ENCODE data around the gene AHCYL2. TPM values are rescaled to one million over a fixed set of nuclear protein-coding genes. Genes with fewer than 3 reads are reported as not detected.

Gene AHCYL2
- total RNA-seq, 1 experiment from 2014 or later = 17.0 TPM

DNA sequence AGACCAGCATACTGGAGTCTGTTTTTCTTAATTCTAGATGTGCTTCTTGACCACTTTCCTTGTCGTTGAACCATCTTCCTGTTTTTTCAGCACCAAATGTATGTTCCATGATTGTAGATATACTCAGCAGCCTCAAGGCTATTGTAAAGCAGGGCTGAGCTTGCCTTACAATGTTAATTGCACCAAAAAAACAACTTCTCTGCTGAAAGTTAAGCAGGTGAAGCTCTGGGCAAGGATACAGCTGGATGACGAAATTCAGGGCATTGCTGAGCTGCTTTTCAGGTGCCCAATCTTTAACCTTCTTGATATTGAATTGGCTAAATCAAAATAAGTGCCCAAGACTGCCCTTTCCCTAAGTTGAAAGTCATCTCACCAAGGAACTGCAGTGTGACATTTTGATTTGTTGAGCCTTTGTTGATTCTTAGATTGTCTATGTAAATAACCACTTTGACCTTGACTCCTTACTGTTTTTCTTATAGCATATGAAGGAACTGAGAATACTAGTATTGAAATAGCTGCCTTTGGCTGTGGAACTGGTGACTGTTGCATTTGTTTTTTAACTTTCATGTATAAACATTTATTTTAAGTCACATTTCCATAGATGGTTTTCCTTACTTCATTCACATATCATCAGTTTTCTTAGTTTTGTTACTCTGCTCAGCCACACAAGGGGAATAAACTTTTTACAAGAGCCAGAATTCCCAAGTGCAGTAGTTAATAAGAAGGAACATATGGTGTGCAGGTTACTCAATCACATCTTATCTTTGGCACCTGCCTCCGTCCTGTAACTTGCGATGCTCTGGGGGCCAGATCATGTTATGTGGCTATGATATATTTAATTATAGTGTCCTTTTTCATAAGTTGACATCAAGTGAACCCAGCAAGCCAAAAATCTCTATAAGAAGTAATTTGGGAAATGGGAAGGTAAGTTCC is 3.1 kb downstream of the AHCYL2 start:
- peaks cover 9 to 24% of the 10 kb centered on the region in 2 experiments; a peak in 3 of 4 replicates for H3K4me1 ChIP-seq (ENCODE audit: control insufficient read depth in 1 of 2, insufficient read depth in 2 of 2, low read length in 2 of 2)
- no peaks in the 10 kb centered on the region for H3K9me3 ChIP-seq (ENCODE audit: control insufficient read depth in 1 of 2, insufficient read depth in 1 of 2, low read depth in 1 of 2, low read length in 2 of 2)
- no peak overlapping the region for H3K27ac ChIP-seq (ENCODE audit: low read depth, low read length)
- no peak for DNase-seq (ENCODE audit: low read depth, low spot score)
- H2AFZ ChIP-seq (ENCODE audit: low read depth, low read length, poor library complexity, severe bottlenecking) = no peak overlapping the region
- ChIA-PET RAD21 (ENCODE audit: low non-redundant PET in 1 of 2, low total read pairs in 2 of 2, uncharacterized antibody in 2 of 2, unreplicated experiment in 2 of 2) (interaction anchor here in 1 of 2 experiments (0.5 to 0.7 kb wide), 2 partner anchors 8 to 101 kb away, joined by 3 to 4 read pairs; no protein-coding TSS in a partner anchor), POLR2A (no interaction called here), CTCF (no interaction called here)
- H3K9ac ChIP-seq (ENCODE audit: low read length) = no peak overlapping the region
- no peak overlapping the region for H3K4me2 ChIP-seq (ENCODE audit: low read length)
- no peaks in the 10 kb centered on the region for H3K27me3 ChIP-seq (ENCODE audit: insufficient read depth, low read length)
- H4K20me1 ChIP-seq (ENCODE audit: insufficient read depth) = no peaks in the 10 kb centered on the region
- H3K9me2 ChIP-seq (ENCODE audit: insufficient read depth) = no peaks in the 10 kb centered on the region
- TF ChIP-seq POLR2AphosphoS5 (IDR thresholded peaks at IDR 0.05; ENCODE audit: low read depth, low read length) (no peak), CEBPB (IDR thresholded peaks at IDR 0.05; ENCODE audit: low read depth) (no peak), ZNF274 (IDR thresholded peaks at IDR 0.05; ENCODE audit: low read depth, low read length) (no peak)
- TF ChIP-seq, protein P1, sequence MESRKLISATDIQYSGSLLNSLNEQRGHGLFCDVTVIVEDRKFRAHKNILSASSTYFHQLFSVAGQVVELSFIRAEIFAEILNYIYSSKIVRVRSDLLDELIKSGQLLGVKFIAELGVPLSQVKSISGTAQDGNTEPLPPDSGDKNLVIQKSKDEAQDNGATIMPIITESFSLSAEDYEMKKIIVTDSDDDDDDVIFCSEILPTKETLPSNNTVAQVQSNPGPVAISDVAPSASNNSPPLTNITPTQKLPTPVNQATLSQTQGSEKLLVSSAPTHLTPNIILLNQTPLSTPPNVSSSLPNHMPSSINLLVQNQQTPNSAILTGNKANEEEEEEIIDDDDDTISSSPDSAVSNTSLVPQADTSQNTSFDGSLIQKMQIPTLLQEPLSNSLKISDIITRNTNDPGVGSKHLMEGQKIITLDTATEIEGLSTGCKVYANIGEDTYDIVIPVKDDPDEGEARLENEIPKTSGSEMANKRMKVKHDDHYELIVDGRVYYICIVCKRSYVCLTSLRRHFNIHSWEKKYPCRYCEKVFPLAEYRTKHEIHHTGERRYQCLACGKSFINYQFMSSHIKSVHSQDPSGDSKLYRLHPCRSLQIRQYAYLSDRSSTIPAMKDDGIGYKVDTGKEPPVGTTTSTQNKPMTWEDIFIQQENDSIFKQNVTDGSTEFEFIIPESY (IDR thresholded peaks at IDR 0.05; ENCODE audit: extremely low read depth, insufficient replicate concordance, low read length) = no peak
- TF ChIP-seq, protein P2, sequence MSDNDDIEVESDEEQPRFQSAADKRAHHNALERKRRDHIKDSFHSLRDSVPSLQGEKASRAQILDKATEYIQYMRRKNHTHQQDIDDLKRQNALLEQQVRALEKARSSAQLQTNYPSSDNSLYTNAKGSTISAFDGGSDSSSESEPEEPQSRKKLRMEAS (IDR thresholded peaks at IDR 0.05) = no peak
- TF ChIP-seq, protein P3, sequence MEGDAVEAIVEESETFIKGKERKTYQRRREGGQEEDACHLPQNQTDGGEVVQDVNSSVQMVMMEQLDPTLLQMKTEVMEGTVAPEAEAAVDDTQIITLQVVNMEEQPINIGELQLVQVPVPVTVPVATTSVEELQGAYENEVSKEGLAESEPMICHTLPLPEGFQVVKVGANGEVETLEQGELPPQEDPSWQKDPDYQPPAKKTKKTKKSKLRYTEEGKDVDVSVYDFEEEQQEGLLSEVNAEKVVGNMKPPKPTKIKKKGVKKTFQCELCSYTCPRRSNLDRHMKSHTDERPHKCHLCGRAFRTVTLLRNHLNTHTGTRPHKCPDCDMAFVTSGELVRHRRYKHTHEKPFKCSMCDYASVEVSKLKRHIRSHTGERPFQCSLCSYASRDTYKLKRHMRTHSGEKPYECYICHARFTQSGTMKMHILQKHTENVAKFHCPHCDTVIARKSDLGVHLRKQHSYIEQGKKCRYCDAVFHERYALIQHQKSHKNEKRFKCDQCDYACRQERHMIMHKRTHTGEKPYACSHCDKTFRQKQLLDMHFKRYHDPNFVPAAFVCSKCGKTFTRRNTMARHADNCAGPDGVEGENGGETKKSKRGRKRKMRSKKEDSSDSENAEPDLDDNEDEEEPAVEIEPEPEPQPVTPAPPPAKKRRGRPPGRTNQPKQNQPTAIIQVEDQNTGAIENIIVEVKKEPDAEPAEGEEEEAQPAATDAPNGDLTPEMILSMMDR (IDR thresholded peaks at IDR 0.05 in 2 of 3, conservative IDR thresholded peaks at IDR 0.05 in 1 of 3; ENCODE audit: borderline replicate concordance in 1 of 3, insufficient read depth in 1 of 3, low read depth in 2 of 3, low read length in 2 of 3) = no peak
- ATAC-seq = no peak
- peaks cover 6% of the 10 kb centered on the region for H3K79me2 ChIP-seq (ENCODE audit: insufficient read depth, low read length)
- intact Hi-C loops (cut with micrococcal nuclease) = loop anchor here (2.0 kb wide), 1 partner anchor 71 kb away; no protein-coding TSS in a partner anchor
- BruUV-seq (replicated peaks) = no TSS peak
- no peaks in the 10 kb centered on the region for H3K36me3 ChIP-seq (ENCODE audit: control insufficient read depth in 1 of 2, insufficient read depth in 2 of 2, low read length in 2 of 2)
- H3K4me3 ChIP-seq (replicated peaks in 1 of 2; ENCODE audit: low read depth in 1 of 2, low read length in 2 of 2) = no peak overlapping the region

Measured in HCT116 (cell line).